A172 (cell line): ENCODE results near the gene VEGFD. TPM values are rescaled to one million over a fixed set of nuclear protein-coding genes. Genes with fewer than 3 reads are reported as not detected.
"Not testable (repeated sequence)": the region's sequence is repeated elsewhere in the genome, so short reads cannot be mapped to it uniquely, and the experiment has no call there.

Source experiments
- DNase-seq: peaks from one replicate; pipeline ENCODE4 v3.0.0-alpha.2; 2015; ENCODE audit warnings: low spot score
- total RNA-seq: library from RNA; depleted of rRNA; stranded (reverse); fragments of >200 nt; shearing (Covaris generic); gene quantifications from 2 replicates; pipeline ENCODE4 v1.2.3, GENCODE V29; 2014; rRNA removed

The VEGFD gene
- total RNA-seq, 1 experiment from 2014 or later: not detected

- DNase-seq: not testable (repeated sequence)
Measured at GRCh38 chrX:15305899-15306298, 78.3 kb downstream of the VEGFD start.

GRCh38 chrX:15301924-15302323 lies 82.3 kb downstream of the VEGFD start:
- no peak for DNase-seq

GRCh38 chrX:15299941-15300851 lies 84.0 kb downstream of the VEGFD start:
- peak; percentile 15 for DNase-seq

- DNase-seq: no peak
Measured at GRCh38 chrX:15298780-15299179, 85.4 kb downstream of the VEGFD start.

- no peak for DNase-seq
Measured at GRCh38 chrX:15298201-15298600, 86.0 kb downstream of the VEGFD start.

Other genes with a start within 250 kb of the VEGFD start
- gene ASB9, start 114.3 kb downstream of the VEGFD start, total RNA-seq: 25.4 and 33.8 TPM in 2 replicates
- gene ASB11, start 68.8 kb downstream of the VEGFD start, total RNA-seq: not detected in 2 replicates
- 15.3 and 17.1 TPM in 2 replicates for gene PIGA, start 48.9 kb downstream of the VEGFD start, total RNA-seq
- gene PIR, start 108.9 kb upstream of the VEGFD start, total RNA-seq: 46.9 and 61.1 TPM in 2 replicates
- gene BMX, start 116.4 kb upstream of the VEGFD start, total RNA-seq: 0.07 TPM in 1 of 2 replicates, not detected in the other
- gene ACE2, start 216.5 kb upstream of the VEGFD start, total RNA-seq: not detected in 2 replicates